IMR-90 (cell line): ENCODE measurements around the gene DHRSX. TPM values are rescaled to one million over a fixed set of nuclear protein-coding genes. Genes with fewer than 3 reads are reported as not detected.

Experiments
- ATAC-seq: fragments of 200-7000 bp; cut with Tn5 transposase; 2 replicates; pipeline ENCODE4 v1.9.1; 2020; ENCODE audit warnings: low read depth, mild to moderate bottlenecking, moderate library complexity
- BruUV-seq: library from RNA; stranded (reverse); fragments of 400-500 nt; replicated peaks from 2 replicates; lab custom pipeline; 2021; lab: Mats Ljungman, UMichigan
- CTCF ChIA-PET: fragments of 300-600 bp; formaldehyde crosslinking; extraction: SDS; loops from one replicate; lab custom pipeline; 2021; ENCODE audit warnings: antibody characterized with exemption; lab: Yijun Ruan, JAX
- POLR2A ChIA-PET: fragments of 300-600 bp; sonication (Branson Sonifier 250); formaldehyde crosslinking; loops from one replicate; lab custom pipeline; 2022; ENCODE audit warnings: antibody characterized with exemption; ENCODE audit not compliant: unreplicated experiment; lab: Charles Lee
- DNase-seq: peaks from one replicate; pipeline ENCODE4 v3.0.0; 2013
- H2AFZ ChIP-seq: replicated peaks from 2 replicates; pipeline ENCODE3; 2013; ENCODE audit warnings: low read length, mild to moderate bottlenecking; ENCODE audit not compliant: poor library complexity
- H2AK5ac ChIP-seq: 2 replicates; pipeline ENCODE4 v1.6.1; 2013; ENCODE audit warnings: low read depth, low read length, inconsistent platforms
- H2AK9ac ChIP-seq: replicated peaks from 2 replicates; pipeline ENCODE3; 2013; ENCODE audit warnings: mild to moderate bottlenecking, low read depth, low read length, moderate library complexity; ENCODE audit not compliant: poor library complexity
- H2BK120ac ChIP-seq: 2 replicates; pipeline ENCODE4 v1.6.1; 2013; ENCODE audit warnings: low read depth, low read length, inconsistent platforms
- H2BK15ac ChIP-seq: 3 replicates; pipeline ENCODE4 v1.6.1; 2013; ENCODE audit warnings: low read depth, low read length, inconsistent platforms
- H2BK20ac ChIP-seq: 2 replicates; pipeline ENCODE4 v1.6.1; 2013; ENCODE audit warnings: low read depth, mild to moderate bottlenecking, inconsistent platforms, low read length, moderate library complexity
- H2BK5ac ChIP-seq: 2 replicates; pipeline ENCODE4 v1.6.1; 2013; ENCODE audit warnings: mild to moderate bottlenecking, low read depth, low read length, inconsistent platforms; ENCODE audit not compliant: poor library complexity, severe bottlenecking
- H3K14ac ChIP-seq: replicated peaks from 2 replicates; pipeline ENCODE4 v1.6.1; 2013; ENCODE audit warnings: low read depth, low read length, inconsistent platforms
- H3K18ac ChIP-seq: 2 replicates; pipeline ENCODE4 v1.6.1; 2013; ENCODE audit warnings: low read depth, low read length, control low read depth
- H3K23ac ChIP-seq: 2 replicates; pipeline ENCODE4 v1.6.1; 2013; ENCODE audit warnings: low read depth, low read length, inconsistent platforms
- H3K27ac ChIP-seq: 2 replicates; pipeline ENCODE4 v1.5.1; 2013; ENCODE audit warnings: mild to moderate bottlenecking, control low read depth, low read length; ENCODE audit not compliant: insufficient read depth
- H3K27me3 ChIP-seq: 2 replicates; pipeline ENCODE4 v1.6.1; 2013; ENCODE audit warnings: low read length; ENCODE audit not compliant: control insufficient read depth, insufficient read depth
- H3K36me3 ChIP-seq: 2 replicates; pipeline ENCODE4 v1.6.1; 2013; ENCODE audit warnings: low read length, mixed read lengths; ENCODE audit not compliant: control insufficient read depth, insufficient read depth
- H3K4ac ChIP-seq: 2 replicates; pipeline ENCODE4 v1.6.1; 2013; ENCODE audit warnings: low read depth, low read length, inconsistent platforms
- H3K4me1 ChIP-seq: 2 replicates; pipeline ENCODE4 v1.6.1; 2013; ENCODE audit warnings: low read length, mixed read lengths; ENCODE audit not compliant: control insufficient read depth, insufficient read depth
- H3K4me2 ChIP-seq: 2 replicates; pipeline ENCODE4 v1.6.1; 2013; ENCODE audit warnings: low read depth, mild to moderate bottlenecking, control low read depth, low read length, moderate library complexity
- H3K4me3 ChIP-seq: 2 replicates; pipeline ENCODE4 v1.5.1; 2013; ENCODE audit warnings: low read depth, mild to moderate bottlenecking, control low read depth, low read length, moderate library complexity; ENCODE audit not compliant: insufficient read depth
- H3K56ac ChIP-seq: 2 replicates; pipeline ENCODE4 v1.6.1; 2013; ENCODE audit warnings: low read length, inconsistent platforms; ENCODE audit not compliant: insufficient read depth; ENCODE audit errors: extremely low read depth
- H3K79me1 ChIP-seq, 2 experiments: 2 replicates each; pipeline ENCODE4 v1.6.1; 2013; ENCODE audit warnings: low read length in 2 of 2, inconsistent platforms in 1 of 2, low read depth in 1 of 2
- H3K9ac ChIP-seq: 2 replicates; pipeline ENCODE4 v1.6.1; 2013; ENCODE audit warnings: low read depth, low read length, control low read depth
- H3K9me1 ChIP-seq: 2 replicates; pipeline ENCODE4 v1.6.1; 2013; ENCODE audit warnings: low read length, inconsistent platforms; ENCODE audit not compliant: insufficient read depth
- H3K9me3 ChIP-seq: 2 replicates; pipeline ENCODE4 v1.6.1; 2013; ENCODE audit warnings: low read length; ENCODE audit not compliant: control insufficient read depth, insufficient read depth
- H4K20me1 ChIP-seq: 2 replicates; pipeline ENCODE4 v1.6.1; 2013; ENCODE audit warnings: low read length, inconsistent platforms; ENCODE audit not compliant: insufficient read depth
- H4K5ac ChIP-seq: 2 replicates; pipeline ENCODE4 v1.6.1; 2013; ENCODE audit warnings: mild to moderate bottlenecking, low read depth, low read length, control low read depth
- H4K8ac ChIP-seq, 2 experiments: 2 replicates each; pipeline ENCODE4 v1.6.1; 2013; ENCODE audit warnings: low read depth in 2 of 2, low read length in 2 of 2, control low read depth in 1 of 2, inconsistent platforms in 1 of 2
- H4K91ac ChIP-seq: 2 replicates; pipeline ENCODE4 v1.6.1; 2013; ENCODE audit warnings: low read depth, low read length, inconsistent platforms; ENCODE audit not compliant: insufficient read depth
- BHLHE40 ChIP-seq: fragments of 150-350 bp; IDR thresholded peaks from 2 replicates; pipeline ENCODE4 v1.6.1; 2016; ENCODE audit warnings: mild to moderate bottlenecking, low read depth, low read length
- CEBPB ChIP-seq: IDR thresholded peaks from 2 replicates; pipeline ENCODE4 v1.6.1; 2012; ENCODE audit warnings: low read depth, low read length, improper control_type of control experiment
- MAZ ChIP-seq: IDR thresholded peaks from 2 replicates; pipeline ENCODE4 v1.6.1; 2012; ENCODE audit warnings: low read depth, mild to moderate bottlenecking, low read length, improper control_type of control experiment, moderate library complexity, borderline replicate concordance
- MXI1 ChIP-seq: IDR thresholded peaks from 2 replicates; pipeline ENCODE4 v1.6.1; 2012; ENCODE audit warnings: low read depth, mild to moderate bottlenecking, low read length, moderate library complexity, borderline replicate concordance
- POLR2A ChIP-seq: IDR thresholded peaks from 2 replicates; pipeline ENCODE4 v1.6.1; 2012; ENCODE audit warnings: mild to moderate bottlenecking, low read depth, low read length
- RAD21 ChIP-seq: IDR thresholded peaks from 2 replicates; pipeline ENCODE4 v1.6.1; 2012; ENCODE audit warnings: low read length, improper control_type of control experiment
- RFX5 ChIP-seq: IDR thresholded peaks from 2 replicates; pipeline ENCODE4 v1.8.0; 2012; ENCODE audit warnings: low read depth, mild to moderate bottlenecking, low read length, moderate library complexity
- SMC3 ChIP-seq: fragments of 150-350 bp; IDR thresholded peaks from 2 replicates; pipeline ENCODE4 v1.6.1; 2016; ENCODE audit warnings: low read depth, mild to moderate bottlenecking, antibody characterized with exemption, low read length, moderate library complexity
- WGBS, 2 experiments: methylation state at CpG; one replicate each; pipeline versions ENCODE4 v1.1.5 to v1.1.7; 2013; ENCODE audit warnings: missing lambda C conversion rate in 2 of 2; ENCODE audit not compliant: insufficient read length in 1 of 2; ENCODE audit errors: extremely low coverage in 2 of 2; 5-methylcytosine and 5-hydroxymethylcytosine counted together
- dilution Hi-C: fragments of 300-500 bp; cut with HindIII; formaldehyde crosslinking; loops from one replicate; pipeline ENCODE4 v1.14.3; 2018; ENCODE audit warnings: low sequenced_read_pairs; ENCODE audit not compliant: unreplicated experiment
- in situ Hi-C: fragments of 300-500 bp; cut with MboI; formaldehyde crosslinking; loops from 3 replicates; pipeline ENCODE4 v1.14.3; 2019; ENCODE audit warnings: low sequenced_read_pairs, inconsistent platforms, mixed read lengths
- intact Hi-C: fragments of 100-400 bp; cut with micrococcal nuclease; formaldehyde crosslinking; loops from 2 replicates; pipeline ENCODE4 v1.10.0; 2022
- polyA plus RNA-seq, 3 experiments: library from polyadenylated mRNA; depleted of rRNA; stranded (reverse); fragments of >200 nt; gene quantifications; 2 replicates each; pipeline ENCODE4 v1.2.3, GENCODE V29; 2012; ENCODE audit warnings: low replicate concordance in 1 of 3
- total RNA-seq: library from RNA; depleted of rRNA; stranded (reverse); fragments of >200 nt; gene quantifications from 2 replicates; pipeline ENCODE4 v1.2.3, GENCODE V29; 2012

DHRSX gene
- total and polyA plus RNA-seq, 2 of the 4 experiments (the other 2 are of a cell fraction): 26.2 to 38.0 TPM

DNA sequence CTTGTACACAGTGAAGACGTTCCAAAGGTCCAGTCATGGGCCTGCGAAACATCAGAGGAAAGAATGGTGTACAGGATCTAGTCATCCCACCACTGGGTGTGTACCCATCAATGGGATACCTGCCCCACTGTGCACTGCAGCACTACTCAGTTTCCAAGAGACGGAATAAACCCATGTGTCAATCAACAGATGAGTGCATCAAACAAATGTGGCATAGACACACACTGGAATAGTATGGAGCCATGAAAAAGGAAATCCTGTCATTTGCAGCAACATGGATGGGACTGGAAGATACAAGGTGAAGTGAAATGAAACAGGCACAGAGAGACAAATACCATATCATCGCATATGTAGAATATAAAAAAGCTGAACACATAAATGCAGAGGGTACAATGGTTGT lies 48.0 kb downstream of the DHRSX start:
- ATAC-seq (no peak), DNase-seq (no peak)
- ChIA-PET POLR2A (no interaction called here), CTCF (no interaction called here)
- TF ChIP-seq POLR2A (no peak), BHLHE40 (no peak), CEBPB (no peak), RFX5 (no peak), MXI1 (no peak), RAD21 (no peak), MAZ (no peak), SMC3 (no peak)
- H3K27ac ChIP-seq: no peak overlapping the region
- in situ Hi-C loops (no loop called here), intact Hi-C loops (loop anchor here (5.0 kb wide), 1 partner anchor 100 kb away; no protein-coding TSS in a partner anchor), dilution Hi-C loops (no loop called here)
- H3K9me1 ChIP-seq: peaks cover 24% of the 10 kb centered on the region
- H3K9ac ChIP-seq: no peak overlapping the region
- H3K4me1 ChIP-seq: 0 out of 2 replicates have a peak, but pooled peaks cover 1% of the 10 kb centered on the region
- H2BK120ac ChIP-seq: no peak overlapping the region
- no peak overlapping the region for H3K4ac ChIP-seq
- no peak overlapping the region for H3K14ac ChIP-seq
- no peak overlapping the region for H2BK15ac ChIP-seq
- no CpG with 5 or more reads among the region's 4 CpGs for WGBS, 2 experiments
- peaks cover 6% of the 10 kb centered on the region for H3K36me3 ChIP-seq
- no peak overlapping the region for H2AFZ ChIP-seq
- no peak overlapping the region for H2BK5ac ChIP-seq
- no peak overlapping the region for H3K23ac ChIP-seq
- no peak overlapping the region for H3K18ac ChIP-seq
- H4K5ac ChIP-seq: no peak overlapping the region
- peaks cover 27% of the 10 kb centered on the region for H4K20me1 ChIP-seq
- no peak overlapping the region for H2AK5ac ChIP-seq
- no peak overlapping the region for H2AK9ac ChIP-seq
- no peaks in the 10 kb centered on the region for H3K27me3 ChIP-seq
- no peak overlapping the region for H4K91ac ChIP-seq
- no peak overlapping the region for H3K4me2 ChIP-seq
- H4K8ac ChIP-seq: no peak overlapping the region
- H3K9me3 ChIP-seq: no peaks in the 10 kb centered on the region
- BruUV-seq: no TSS peak
- H3K56ac ChIP-seq: no peak overlapping the region
- no peak overlapping the region for H2BK20ac ChIP-seq
- no peak overlapping the region for H3K4me3 ChIP-seq
- peaks cover 21 to 50% of the 10 kb centered on the region in 2 experiments for H3K79me1 ChIP-seq
